K562 (cell line): ENCODE measurements around the gene CLASP1. TPM values are rescaled to one million over a fixed set of nuclear protein-coding genes. Genes with fewer than 3 reads are reported as not detected.

Source experiments
- ATAC-seq: fragments of 200-7000 bp; cut with Tn5 transposase; 3 replicates; pipeline ENCODE4 v1.9.1; 2020; ENCODE audit warnings: moderate library complexity
- BruUV-seq: library from RNA; stranded (reverse); fragments of 400-500 nt; replicated peaks from 2 replicates; lab custom pipeline; 2021; lab: Mats Ljungman, UMichigan
- CTCF ChIA-PET: fragments of 300-600 bp; formaldehyde crosslinking; extraction: SDS; loops from one replicate; lab custom pipeline; 2021; ENCODE audit warnings: low intra/inter-chr PET ratio; lab: Yijun Ruan, JAX
- POLR2A ChIA-PET: fragments of 300-600, 350-650 bp; sonication (Branson Sonifier 250); formaldehyde crosslinking; extraction: SDS; loops from one replicate; lab custom pipeline; 2021; ENCODE audit warnings: antibody characterized with exemption, inconsistent platforms; lab: Yijun Ruan, JAX
- DNase-seq, 4 experiments: peaks; one replicate each; pipeline versions ENCODE4 v3.0.0 to v3.0.0-alpha.2; 2011 to 2018; ENCODE audit warnings: low spot score in 3 of 4, mixed read lengths in 3 of 4; ENCODE audit errors: extremely low read depth in 1 of 4
- FAIRE-seq: peaks from 2 replicates; lab custom pipeline; 2011; peaks lifted over from hg19 to GRCh38; lab: Jason Lieb, UNC
- H2AFZ ChIP-seq: 2 replicates; pipeline ENCODE4 v1.6.0; 2011; ENCODE audit warnings: low read depth, low read length, control low read depth, inconsistent platforms
- H3K27ac ChIP-seq: fragments of 200-600 bp; 3 replicates; pipeline ENCODE4 v1.8.0; 2011; ENCODE audit warnings: low read depth, mild to moderate bottlenecking, control low read depth, inconsistent platforms, low read length, moderate library complexity, mixed read lengths; ENCODE audit errors: extremely low read depth
- H3K27me3 ChIP-seq, 2 experiments: fragments of 300-600 bp in 1 of 2; 2 replicates in 1 of 2; 3 replicates in 1 of 2; pipeline versions ENCODE4 v1.6.0 to v1.8.0; 2011; ENCODE audit warnings: inconsistent platforms in 2 of 2, low read length in 2 of 2, mild to moderate bottlenecking in 1 of 2, mixed read lengths in 1 of 2, moderate library complexity in 1 of 2; ENCODE audit not compliant: control insufficient read depth in 2 of 2, insufficient read depth in 2 of 2
- H3K36me3 ChIP-seq: fragments of 300-600 bp; 3 replicates; pipeline ENCODE4 v1.8.0; 2011; ENCODE audit warnings: mild to moderate bottlenecking, low read length, inconsistent platforms; ENCODE audit not compliant: control insufficient read depth, insufficient read depth
- H3K4me1 ChIP-seq, 2 experiments: fragments of 200-600 bp in 1 of 2; replicated peaks in 1 of 2; 2 replicates in 1 of 2; 3 replicates in 1 of 2; pipeline versions ENCODE4 v1.5.1 to v1.8.0; 2011; ENCODE audit warnings: inconsistent platforms in 2 of 2, low read length in 2 of 2, mild to moderate bottlenecking in 1 of 2, mixed read lengths in 1 of 2, moderate library complexity in 1 of 2; ENCODE audit not compliant: control insufficient read depth in 2 of 2, insufficient read depth in 2 of 2
- H3K4me2 ChIP-seq: 2 replicates; pipeline ENCODE4 v1.6.1; 2011; ENCODE audit warnings: low read length, control low read depth, inconsistent platforms, mixed read lengths; ENCODE audit not compliant: insufficient read depth
- H3K4me3 ChIP-seq: fragments of 200-600 bp; sonication (generic), shearing (Covaris generic); 2 replicates; pipeline ENCODE4 v1.5.1; 2016; ENCODE audit warnings: control low read depth, inconsistent platforms
- H3K79me2 ChIP-seq: fragments of 200-600 bp; 3 replicates; pipeline ENCODE4 v1.8.0; 2011; ENCODE audit warnings: low read length, inconsistent platforms; ENCODE audit not compliant: control insufficient read depth, insufficient read depth
- H3K9ac ChIP-seq, 2 experiments: 2 replicates each; pipeline versions ENCODE4 v1.6.0 to v1.6.1; 2011; ENCODE audit warnings: low read depth in 2 of 2, low read length in 2 of 2, control low read depth in 1 of 2, inconsistent platforms in 1 of 2, mild to moderate bottlenecking in 1 of 2, mixed read lengths in 1 of 2; ENCODE audit not compliant: insufficient read depth in 1 of 2
- H3K9me1 ChIP-seq: one replicate; pipeline ENCODE4 v1.6.0; 2011; ENCODE audit warnings: inconsistent platforms, mild to moderate bottlenecking, low read length, moderate library complexity; ENCODE audit not compliant: control insufficient read depth, insufficient read depth
- H3K9me3 ChIP-seq: replicated peaks from 2 replicates; pipeline ENCODE4 v1.5.1; 2011; ENCODE audit warnings: low read depth, low read length, inconsistent platforms; ENCODE audit not compliant: control insufficient read depth, insufficient read depth
- H4K20me1 ChIP-seq: replicated peaks from 2 replicates; pipeline ENCODE4 v1.6.1; 2011; ENCODE audit warnings: low read length, inconsistent platforms, mixed read lengths; ENCODE audit not compliant: control insufficient read depth, insufficient read depth
- BRD4 ChIP-seq: fragments of 200-600 bp; sonication (generic); IDR thresholded peaks from 2 replicates; pipeline ENCODE4 v1.6.1; 2017; ENCODE audit warnings: inconsistent platforms
- CBX5 ChIP-seq: IDR thresholded peaks from 2 replicates; pipeline ENCODE4 v1.6.1; 2014; ENCODE audit warnings: low read depth, borderline replicate concordance
- HDAC3 ChIP-seq: fragments of 450-650 bp; IDR thresholded peaks from 2 replicates; pipeline ENCODE4 v1.6.1; 2018; ENCODE audit warnings: borderline replicate concordance, mild to moderate bottlenecking, moderate library complexity; ENCODE audit not compliant: partially characterized antibody
- NCOR1 ChIP-seq: fragments of 450-650 bp; IDR thresholded peaks from 2 replicates; pipeline ENCODE4 v1.6.1; 2016; ENCODE audit warnings: mild to moderate bottlenecking, moderate library complexity
- NFE2 ChIP-seq: IDR thresholded peaks from 2 replicates; pipeline ENCODE4 v1.6.1; 2014; ENCODE audit warnings: antibody characterized with exemption, low read depth
- NFIC ChIP-seq: fragments of 450-650 bp; IDR thresholded peaks from 2 replicates; pipeline ENCODE4 v1.6.1; 2017; ENCODE audit warnings: mild to moderate bottlenecking, inconsistent platforms
- NR2F6 ChIP-seq: fragments of 450-650 bp; formaldehyde crosslinking; IDR thresholded peaks from 2 replicates; pipeline ENCODE4 v1.4.0; 2020; ENCODE audit warnings: mild to moderate bottlenecking
- PTBP1 ChIP-seq: fragments of 200-400 bp; formaldehyde crosslinking; IDR thresholded peaks from 2 replicates; pipeline ENCODE4 v1.6.1; 2017; ENCODE audit warnings: low read depth, low read length
- SMAD3 ChIP-seq: fragments of 450-650 bp; formaldehyde crosslinking; conservative IDR thresholded peaks from 2 replicates; pipeline ENCODE4 v1.4.0; 2020; ENCODE audit warnings: mild to moderate bottlenecking
- SMC3 ChIP-seq: conservative IDR thresholded peaks from 2 replicates; pipeline ENCODE4 v1.6.1; 2011; ENCODE audit warnings: low read depth, low read length, improper control_type of control experiment; ENCODE audit not compliant: insufficient read depth
- STAT5A ChIP-seq: IDR thresholded peaks from 2 replicates; pipeline ENCODE4 v1.6.1; 2012; ENCODE audit warnings: low read length, inconsistent platforms, borderline replicate concordance
- TEAD4 ChIP-seq, 2 experiments: sonication (generic) in 1 of 2; formaldehyde crosslinking in 1 of 2; IDR thresholded peaks; 2 replicates each; pipeline versions ENCODE4 v1.6.1 to v1.8.0; 2012 to 2022; ENCODE audit warnings: borderline replicate concordance in 1 of 2, inconsistent platforms in 1 of 2, low read length in 1 of 2, mild to moderate bottlenecking in 1 of 2, missing genetic modification reagents in 1 of 2
- ZNF347 ChIP-seq: fragments of 450-650 bp; formaldehyde crosslinking; IDR thresholded peaks from 2 replicates; pipeline ENCODE4 v1.4.0; 2020; ENCODE audit warnings: low read depth, mild to moderate bottlenecking, moderate library complexity
- ZNF431 ChIP-seq: sonication (generic); formaldehyde crosslinking; IDR thresholded peaks from 2 replicates; pipeline ENCODE4 v1.8.0; 2022; ENCODE audit warnings: mild to moderate bottlenecking, missing genetic modification reagents
- in situ Hi-C: fragments of 300-500 bp; cut with MboI; formaldehyde crosslinking; loops from 4 replicates; pipeline ENCODE4 v1.15.0; 2018; ENCODE audit warnings: inconsistent platforms, mixed read lengths
- intact Hi-C: fragments of 100-400 bp; cut with micrococcal nuclease; formaldehyde crosslinking; loops from 2 replicates; pipeline ENCODE4 v1.14.2; 2022
- polyA plus RNA-seq, 8 experiments: library from polyadenylated mRNA; depleted of rRNA in 4 of 8; stranded (reverse) in 5 of 8; unstranded in 3 of 8; fragments of >200 nt; fragmentation: Nextera tagmentation in 2 of 8; fragmentation: Illumina TruSeq in 1 of 8; extraction: Ambion mirVana in 2 of 8; extraction: Trizol in 1 of 8; gene quantifications; 2 replicates each; pipeline versions ENCODE4 v1.2.1 to v1.2.3, GENCODE V29; 2011 to 2014; ENCODE audit warnings: inconsistent platforms in 1 of 8, missing spikeins in 1 of 8
- total RNA-seq, 7 experiments: library from RNA; depleted of rRNA in 6 of 7; stranded (reverse); fragments of >200 nt in 6 of 7; fragmentation: Illumina TruSeq in 2 of 7; extraction: Trizol in 2 of 7; gene quantifications; 2 replicates each; pipeline versions ENCODE4 v1.2.1 to v1.2.3, GENCODE V29; 2011 to 2021; ENCODE audit warnings: low replicate concordance in 1 of 7
- TF ChIP-seq, protein P1 (sequence below): fragments of 450-650 bp; IDR thresholded peaks from 2 replicates; pipeline ENCODE4 v1.6.1; 2016; ENCODE audit warnings: antibody characterized with exemption
- TF ChIP-seq, protein P2 (sequence below): fragments of 250-450 bp; sonication (Bioruptor Pico); IDR thresholded peaks from 2 replicates; pipeline ENCODE4 v1.5.0; 2022; ENCODE audit warnings: mild to moderate bottlenecking
- TF ChIP-seq, protein P3 (sequence below): fragments of 450-650 bp; IDR thresholded peaks from one replicate; pipeline ENCODE4 v1.6.1; 2018; ENCODE audit warnings: mild to moderate bottlenecking, moderate library complexity; ENCODE audit not compliant: partially characterized antibody

The CLASP1 gene
- total and polyA plus RNA-seq, 9 of the 15 experiments (the other 6 are each of a cell fraction or from before 2014, with no cell fraction given) = 1.7 to 40.3 (median 20.7) TPM

DNA sequence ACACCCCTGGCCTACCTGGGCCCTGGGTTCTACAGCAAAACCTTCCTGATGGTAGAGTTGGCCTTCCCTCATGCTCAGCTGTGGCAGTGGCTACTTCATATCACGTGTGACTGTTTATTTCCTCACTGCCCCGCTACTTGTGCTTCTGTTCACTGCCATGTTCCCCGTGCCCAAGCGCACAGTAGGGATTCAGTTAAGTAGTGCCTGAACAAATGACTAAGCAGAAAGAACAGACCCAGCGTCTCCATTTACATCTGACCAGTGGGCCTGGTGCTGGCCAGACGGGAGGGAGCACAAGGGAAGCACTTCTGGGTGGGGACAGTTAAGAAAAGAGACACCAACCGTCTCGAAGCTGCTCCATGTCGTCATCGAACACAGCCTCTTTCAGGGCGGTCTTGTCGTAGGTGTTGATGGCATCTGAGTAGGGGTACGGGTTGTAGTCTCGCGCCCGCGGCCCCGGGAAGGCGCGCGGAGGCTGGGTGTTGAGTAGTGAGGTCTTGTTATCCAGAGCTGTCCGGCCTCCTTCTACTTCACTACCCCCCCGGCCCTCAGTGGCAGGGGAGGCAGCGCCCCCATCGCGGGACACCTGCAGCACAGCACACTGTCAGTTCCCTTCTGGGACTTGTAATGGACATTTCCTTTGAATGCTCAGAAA is 281.9 kb downstream of the CLASP1 start (continued):
- TF ChIP-seq TEAD4 (IDR thresholded peaks at IDR 0.05; ENCODE audit: low read length) = no peak
- no peak for TF ChIP-seq TEAD4 (CRISPR knock-in tag; IDR thresholded peaks at IDR 0.05; ENCODE audit: borderline replicate concordance)
- TF ChIP-seq, all 486 proteins: peak for 2

DNA sequence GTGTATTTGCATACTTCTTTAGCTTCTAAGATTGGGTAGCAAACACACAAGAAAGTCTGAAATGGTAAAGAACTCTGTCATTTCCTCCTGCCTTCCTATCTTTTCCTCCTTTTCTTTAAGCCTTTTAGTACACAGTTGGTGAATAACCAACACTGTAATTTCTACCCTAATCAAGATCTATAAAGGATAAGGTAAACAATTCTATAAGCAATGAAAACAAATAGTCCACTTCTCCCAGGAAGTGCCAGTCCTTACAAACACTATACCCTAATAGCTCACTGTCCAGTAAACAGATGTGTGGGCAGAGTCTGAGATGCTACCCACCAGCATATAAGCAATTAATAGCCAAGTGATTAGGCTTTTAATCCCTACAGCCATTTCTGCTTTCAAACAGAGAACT is 283.2 kb downstream of the CLASP1 start:
- ATAC-seq (no peak), FAIRE-seq (no peak), DNase-seq (no peak)
- Histone ChIP-seq H3K9me3 (no peaks in the 10 kb centered on the region), H3K4me2 (no peak overlapping the region), H3K36me3 (peaks cover 69% of the 10 kb centered on the region), H3K4me1 (no peaks in the 10 kb centered on the region), H3K4me3 (no peak overlapping the region), H3K9me1 (peaks cover 5% of the 10 kb centered on the region), H2AFZ (no peak overlapping the region), H3K27me3 (no peaks in the 10 kb centered on the region), H3K79me2 (no peaks in the 10 kb centered on the region), H3K27ac (no peak overlapping the region), H3K9ac (no peak overlapping the region), H4K20me1 (no peaks in the 10 kb centered on the region; the same call in 1 of the 2 replicates)
- BruUV-seq = no TSS peak
- in situ Hi-C loops (no loop called here), intact Hi-C loops (no loop called here)
- ChIA-PET POLR2A (interaction anchor here (0.6 to 2.5 kb wide), 3 partner anchors 10 to 703 kb away, joined by 3 to 12 read pairs (median 3); no protein-coding TSS in a partner anchor), CTCF (no interaction called here)
- TF ChIP-seq STAT5A (no peak), ZNF347 (CRISPR knock-in tag) (no peak), CBX5 (no peak), PTBP1 (no peak), SMC3 (no peak), NFIC (no peak), HDAC3 (no peak), BRD4 (no peak), SMAD3 (CRISPR knock-in tag) (no peak), ZNF431 (CRISPR knock-in tag) (no peak), NR2F6 (CRISPR knock-in tag) (no peak), NCOR1 (no peak), NFE2 (no peak)
- TF ChIP-seq, protein P1, sequence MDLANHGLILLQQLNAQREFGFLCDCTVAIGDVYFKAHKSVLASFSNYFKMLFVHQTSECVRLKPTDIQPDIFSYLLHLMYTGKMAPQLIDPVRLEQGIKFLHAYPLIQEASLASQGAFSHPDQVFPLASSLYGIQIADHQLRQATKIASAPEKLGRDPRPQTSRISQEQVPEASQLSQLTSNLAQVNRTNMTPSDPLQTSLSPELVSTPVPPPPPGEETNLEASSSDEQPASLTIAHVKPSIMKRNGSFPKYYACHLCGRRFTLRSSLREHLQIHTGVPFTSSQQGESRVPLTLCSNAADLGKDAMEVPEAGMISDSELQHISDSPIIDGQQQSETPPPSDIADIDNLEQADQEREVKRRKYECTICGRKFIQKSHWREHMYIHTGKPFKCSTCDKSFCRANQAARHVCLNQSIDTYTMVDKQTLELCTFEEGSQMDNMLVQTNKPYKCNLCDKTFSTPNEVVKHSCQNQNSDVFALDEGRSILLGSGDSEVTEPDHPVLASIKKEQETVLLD = no peak
- TF ChIP-seq, protein P2, sequence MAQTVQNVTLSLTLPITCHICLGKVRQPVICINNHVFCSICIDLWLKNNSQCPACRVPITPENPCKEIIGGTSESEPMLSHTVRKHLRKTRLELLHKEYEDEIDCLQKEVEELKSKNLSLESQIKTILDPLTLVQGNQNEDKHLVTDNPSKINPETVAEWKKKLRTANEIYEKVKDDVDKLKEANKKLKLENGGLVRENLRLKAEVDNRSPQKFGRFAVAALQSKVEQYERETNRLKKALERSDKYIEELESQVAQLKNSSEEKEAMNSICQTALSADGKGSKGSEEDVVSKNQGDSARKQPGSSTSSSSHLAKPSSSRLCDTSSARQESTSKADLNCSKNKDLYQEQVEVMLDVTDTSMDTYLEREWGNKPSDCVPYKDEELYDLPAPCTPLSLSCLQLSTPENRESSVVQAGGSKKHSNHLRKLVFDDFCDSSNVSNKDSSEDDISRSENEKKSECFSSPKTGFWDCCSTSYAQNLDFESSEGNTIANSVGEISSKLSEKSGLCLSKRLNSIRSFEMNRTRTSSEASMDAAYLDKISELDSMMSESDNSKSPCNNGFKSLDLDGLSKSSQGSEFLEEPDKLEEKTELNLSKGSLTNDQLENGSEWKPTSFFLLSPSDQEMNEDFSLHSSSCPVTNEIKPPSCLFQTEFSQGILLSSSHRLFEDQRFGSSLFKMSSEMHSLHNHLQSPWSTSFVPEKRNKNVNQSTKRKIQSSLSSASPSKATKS (CRISPR knock-in tag) = no peak
- TF ChIP-seq, protein P3, sequence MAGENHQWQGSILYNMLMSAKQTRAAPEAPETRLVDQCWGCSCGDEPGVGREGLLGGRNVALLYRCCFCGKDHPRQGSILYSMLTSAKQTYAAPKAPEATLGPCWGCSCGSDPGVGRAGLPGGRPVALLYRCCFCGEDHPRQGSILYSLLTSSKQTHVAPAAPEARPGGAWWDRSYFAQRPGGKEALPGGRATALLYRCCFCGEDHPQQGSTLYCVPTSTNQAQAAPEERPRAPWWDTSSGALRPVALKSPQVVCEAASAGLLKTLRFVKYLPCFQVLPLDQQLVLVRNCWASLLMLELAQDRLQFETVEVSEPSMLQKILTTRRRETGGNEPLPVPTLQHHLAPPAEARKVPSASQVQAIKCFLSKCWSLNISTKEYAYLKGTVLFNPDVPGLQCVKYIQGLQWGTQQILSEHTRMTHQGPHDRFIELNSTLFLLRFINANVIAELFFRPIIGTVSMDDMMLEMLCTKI = no peak
